Right renal cortex interstitium (tissue), 3 donors: ENCODE data around the gene ADGRB3. TPM values are rescaled to one million over a fixed set of nuclear protein-coding genes. Genes with fewer than 3 reads are reported as not detected.

Experiments
- DNase-seq, 3 donors: peaks; one replicate each; pipeline ENCODE4 v3.0.0-alpha.2; 2013; ENCODE audit warnings: low read depth in 3 of 3, low spot score in 2 of 3
- polyA plus RNA-seq, 3 donors: library from polyadenylated mRNA; unstranded; fragments of 120-200 nt; gene quantifications; one replicate each; pipeline ENCODE4 v1.2.1, GENCODE V29; 2013; ENCODE audit not compliant: insufficient read length in 3 of 3

Gene ADGRB3
- polyA plus RNA-seq: 1 to 10 TPM; 4.6 to 5.2 (median 5.1) TPM

DNA sequence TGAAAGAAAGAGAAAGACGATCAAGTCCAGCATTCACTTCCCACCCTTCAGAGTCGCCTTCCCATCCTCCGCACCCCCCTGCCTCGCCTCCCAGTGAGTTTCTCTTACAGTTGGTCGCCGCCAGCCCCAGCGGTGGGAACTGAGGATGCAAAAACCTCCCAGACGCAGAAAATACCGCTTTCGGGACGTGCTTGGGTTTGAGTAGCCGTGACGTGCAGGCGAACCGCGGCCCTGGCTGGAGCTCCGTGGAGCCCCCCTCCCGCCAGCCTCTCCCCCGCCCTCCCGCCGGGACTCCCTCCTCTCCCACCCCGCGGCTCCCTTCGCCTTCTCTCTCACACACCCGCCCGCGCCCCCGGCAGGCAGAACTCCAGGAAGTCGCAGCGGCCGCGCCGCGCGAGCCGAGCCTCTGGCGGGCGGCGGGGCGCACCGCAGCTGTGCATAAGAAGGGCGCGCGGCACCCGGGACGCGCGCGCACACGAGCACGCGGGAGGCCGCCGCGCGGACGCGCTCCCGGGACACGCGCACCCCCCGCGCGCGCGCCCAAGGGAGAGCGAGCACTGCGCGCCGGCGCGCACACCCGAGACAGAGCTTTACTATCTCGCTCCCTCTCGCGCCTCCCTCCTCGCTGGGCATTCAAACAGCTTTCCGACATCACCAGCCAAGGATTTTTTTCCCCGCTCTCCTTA, at the start of gene ADGRB3:
Gene ADGRB3 (plus strand): TSS at position 557 of the 686 bp plus-strand sequence. CDS start 3,394 bp downstream, outside the sequence.
- DNase-seq: peak in 2 of 3 donors; percentile 78

DNA sequence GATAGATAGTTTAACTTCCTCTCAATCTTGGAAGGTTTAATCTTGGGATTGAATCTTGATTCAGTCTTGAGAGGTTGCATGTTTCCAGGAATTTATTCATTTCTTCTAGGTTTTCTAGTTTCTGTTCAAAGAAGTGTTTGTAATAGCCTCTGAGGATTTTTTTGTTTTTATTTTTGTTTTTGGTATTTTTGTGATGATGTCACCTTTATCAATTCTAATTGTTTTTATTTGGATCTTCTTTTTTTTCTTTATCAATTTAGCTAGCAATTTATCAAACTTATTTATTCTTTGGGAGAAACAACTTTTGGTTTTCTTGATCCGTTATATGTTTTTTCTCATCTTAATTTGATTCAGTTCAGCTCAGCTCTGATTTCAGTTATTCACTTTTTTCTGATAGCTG, 41.5 kb upstream of the ADGRB3 start:
- DNase-seq: no peak

DNA sequence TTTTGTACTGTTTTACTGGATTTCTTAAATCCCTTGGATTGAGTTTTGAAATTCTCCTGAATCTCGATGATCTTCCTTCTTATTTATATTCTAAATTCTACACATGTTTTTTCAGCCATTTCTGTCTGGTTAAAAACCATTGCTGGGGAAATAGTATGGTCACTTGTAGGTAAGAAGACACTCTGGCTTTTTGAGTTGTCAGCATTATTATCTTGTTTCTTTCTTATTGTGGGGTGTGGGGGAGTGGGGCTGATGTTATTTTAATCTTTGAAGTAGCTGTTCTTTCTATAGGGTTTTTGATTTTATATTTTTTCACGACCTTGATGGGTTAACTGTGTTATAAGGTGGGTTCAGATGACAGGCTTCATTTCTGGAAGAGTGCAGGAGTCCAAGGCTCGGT, 37.4 kb upstream of the ADGRB3 start:
- no peak for DNase-seq

DNA sequence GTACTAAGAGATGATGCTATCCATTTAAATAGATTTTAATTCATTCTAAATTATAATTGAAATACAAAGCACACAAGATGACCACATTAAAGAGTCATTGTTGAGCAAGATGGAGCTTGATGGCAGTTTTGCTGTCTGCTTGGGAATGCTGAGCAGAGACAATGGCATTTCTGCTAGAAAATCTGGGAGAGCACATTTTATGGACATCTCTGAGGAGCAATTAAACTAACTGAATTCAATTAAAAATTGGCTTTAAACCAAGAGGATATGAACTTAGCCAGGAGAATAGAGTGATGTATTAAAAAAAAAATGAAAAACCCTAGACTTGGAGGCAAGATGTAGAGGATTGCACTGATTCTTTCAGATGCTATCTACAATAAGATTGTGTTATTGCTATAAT, 19.1 kb upstream of the ADGRB3 start:
- DNase-seq: no peak

DNA sequence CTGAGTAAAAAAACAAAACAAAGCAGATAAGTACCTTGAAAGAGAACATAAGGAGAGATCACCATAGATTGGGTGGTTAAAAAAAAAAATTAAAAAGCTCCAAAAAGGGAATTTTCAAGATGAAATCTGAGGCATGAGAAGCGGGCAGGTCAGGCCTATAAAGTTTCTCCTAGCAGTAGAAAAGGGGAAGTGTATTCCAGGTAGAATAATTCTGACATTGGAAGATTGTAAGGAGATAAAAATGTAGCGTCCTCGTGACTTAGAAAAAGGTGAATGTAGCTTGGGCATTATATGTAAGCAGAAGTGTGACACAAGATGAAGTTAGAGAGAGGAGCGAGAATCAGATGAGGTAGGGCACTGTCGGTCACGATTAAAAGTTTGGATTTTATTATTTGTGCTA, 9.1 kb upstream of the ADGRB3 start:
- no peak for DNase-seq

DNA sequence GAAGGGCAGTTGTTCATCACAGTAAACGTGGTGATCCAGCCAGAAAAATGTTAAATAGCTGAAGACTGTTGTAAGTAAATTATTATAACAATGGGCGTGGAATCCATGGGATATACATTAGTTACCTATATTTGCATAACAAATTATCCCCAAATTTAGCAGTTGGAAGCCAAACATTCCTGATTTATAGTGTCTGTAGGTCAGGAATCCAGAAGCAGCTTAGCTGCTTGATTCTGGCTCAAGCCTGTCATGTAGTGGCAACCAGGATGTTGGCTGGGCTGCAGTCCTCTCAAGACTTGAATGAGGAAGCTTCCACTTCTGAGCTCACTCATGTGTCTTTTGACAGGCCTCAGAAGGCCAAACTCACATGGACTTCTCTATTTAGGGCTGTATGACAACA, 6.9 kb upstream of the ADGRB3 start:
- DNase-seq: no peak

DNA sequence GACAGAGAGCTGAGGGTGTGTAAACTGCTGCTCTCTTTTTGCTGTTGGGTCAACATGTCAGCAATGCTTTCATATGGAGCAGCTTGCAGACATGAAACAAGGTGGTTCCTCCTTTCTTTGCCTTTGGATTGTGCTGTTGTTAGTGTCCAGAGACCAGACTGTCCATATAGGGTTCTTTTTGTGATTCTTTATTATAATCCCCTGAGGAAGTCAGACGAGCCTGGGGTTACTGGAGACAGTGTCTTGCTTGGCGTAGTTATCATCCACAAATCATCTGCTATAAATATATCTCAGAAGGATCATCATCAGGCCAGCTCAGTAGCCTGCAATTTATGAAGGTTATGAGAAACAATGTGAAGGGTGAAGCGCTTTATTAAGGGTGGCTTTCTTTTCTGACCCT, 2.3 kb upstream of the ADGRB3 start:
- no peak for DNase-seq

DNA sequence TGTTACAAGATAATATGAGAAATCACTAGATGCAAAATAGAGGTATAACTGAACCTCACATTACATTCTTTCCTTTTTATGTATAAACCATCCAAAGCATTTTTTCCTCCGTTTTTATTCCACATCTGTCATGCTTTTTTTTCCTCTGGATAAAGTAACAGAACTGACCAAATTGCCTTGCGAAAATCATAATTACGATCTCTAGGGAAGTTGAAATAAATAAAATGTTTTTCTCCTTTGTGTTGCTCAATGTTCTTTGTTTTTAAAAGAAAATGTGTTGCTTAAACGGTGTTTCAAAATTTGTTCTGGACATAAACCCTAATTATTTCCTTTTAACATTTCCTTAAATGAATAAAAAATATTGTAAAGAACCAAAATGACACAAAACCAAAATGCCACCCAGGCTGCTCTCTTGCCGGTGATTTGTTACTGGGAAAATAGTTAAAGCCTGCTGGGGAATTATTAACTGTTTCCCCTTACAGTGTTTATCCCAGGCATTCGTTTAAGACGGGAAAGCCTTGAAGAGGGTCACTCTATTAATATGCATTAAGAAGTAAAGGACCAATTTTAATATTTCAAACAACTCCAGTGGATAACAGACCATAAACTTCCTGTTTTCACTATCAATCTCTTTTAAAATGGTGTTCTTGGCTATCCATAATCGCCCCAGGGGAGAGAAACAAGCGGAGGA, 1.7 kb upstream of the ADGRB3 start:
- no peak for DNase-seq

DNA sequence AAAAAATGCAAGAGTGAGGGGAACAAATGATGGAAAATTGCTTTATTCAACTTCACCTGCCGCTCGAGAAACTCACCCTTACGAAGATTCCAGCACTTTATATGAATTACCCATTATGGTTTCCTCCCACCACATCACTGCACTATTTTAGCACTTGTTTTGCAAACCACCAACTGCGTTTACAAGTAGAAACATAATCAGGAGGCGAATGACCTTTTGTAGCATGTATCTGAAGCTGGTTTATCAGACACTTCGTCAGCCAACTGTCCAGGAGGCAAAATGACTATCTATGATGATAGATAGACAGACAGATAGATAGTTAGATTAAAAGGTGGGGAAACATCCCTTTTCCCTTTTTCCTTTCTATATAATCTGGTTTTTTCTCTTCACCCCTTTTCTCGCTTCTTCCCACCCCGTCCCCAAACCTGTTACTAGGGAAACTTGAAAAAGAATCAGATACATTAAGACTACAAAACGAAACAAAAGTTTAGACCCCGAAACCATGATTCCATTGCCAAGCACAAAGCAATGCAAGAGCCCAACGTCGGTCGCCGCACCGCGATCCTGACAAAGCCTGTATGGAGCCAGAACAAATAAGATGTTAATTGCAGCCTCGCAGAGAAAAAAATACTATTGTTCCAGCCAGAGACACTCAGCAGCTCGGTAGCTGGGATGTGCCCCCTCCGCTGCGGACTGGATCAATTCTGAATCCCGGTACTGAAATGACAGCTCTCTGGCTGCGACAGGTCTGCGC, 933 bp upstream of the ADGRB3 start:
- DNase-seq: no peak

DNA sequence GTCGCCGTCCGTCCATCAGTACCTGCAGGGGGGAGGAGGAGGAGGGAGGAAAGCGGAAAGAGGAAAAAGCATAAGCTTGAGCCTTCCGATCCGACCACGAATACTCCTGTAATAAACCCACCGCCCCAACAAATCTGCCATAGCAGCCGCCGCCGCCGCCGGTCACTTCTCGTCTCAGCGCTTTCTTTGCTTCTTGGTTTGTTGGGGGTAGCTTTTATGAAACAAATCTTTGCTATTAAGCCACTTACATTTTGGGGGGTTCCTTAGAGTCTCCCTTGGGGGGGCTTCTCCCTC, 277 bp downstream of the ADGRB3 start:
- DNase-seq: no peak

DNA sequence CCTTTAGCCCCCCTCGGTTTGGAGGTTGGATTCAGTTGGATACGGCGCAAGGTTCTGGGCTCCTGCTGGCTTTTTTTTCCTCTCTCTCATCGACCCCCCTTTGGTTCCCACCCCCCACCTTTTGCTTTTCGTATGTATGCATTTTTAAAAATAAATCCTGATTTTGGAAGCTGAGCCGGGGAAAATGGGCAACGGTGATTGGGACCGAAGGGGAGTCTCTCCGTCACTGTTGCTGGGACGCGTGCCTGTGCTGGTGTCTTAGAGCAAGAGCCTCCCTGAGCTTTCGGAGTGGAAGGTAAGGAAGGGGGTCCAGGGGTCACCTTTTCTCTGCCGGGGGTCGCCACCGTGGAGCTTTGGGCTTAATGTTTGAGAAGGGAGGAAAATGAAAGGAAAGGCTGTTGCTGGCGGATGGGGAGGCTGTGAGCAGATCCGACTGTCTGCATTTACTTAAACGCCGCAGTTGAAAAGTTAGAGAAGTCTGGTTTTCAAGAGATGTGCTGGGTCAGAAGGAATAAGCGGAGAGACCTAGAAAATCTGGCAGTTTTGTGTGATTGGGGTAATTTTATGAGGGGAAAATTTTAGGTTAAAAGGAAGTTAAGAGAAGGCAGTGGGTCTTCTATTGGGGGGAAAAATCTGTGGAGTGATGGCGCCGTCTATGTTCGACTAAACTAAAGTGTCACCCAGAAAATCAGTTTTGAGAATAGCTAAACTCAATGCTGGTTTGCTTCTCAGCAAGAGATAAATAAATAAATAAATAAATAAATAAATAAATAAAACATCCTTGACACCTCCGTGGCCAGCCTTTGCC, 828 bp downstream of the ADGRB3 start:
- DNase-seq: no peak

DNA sequence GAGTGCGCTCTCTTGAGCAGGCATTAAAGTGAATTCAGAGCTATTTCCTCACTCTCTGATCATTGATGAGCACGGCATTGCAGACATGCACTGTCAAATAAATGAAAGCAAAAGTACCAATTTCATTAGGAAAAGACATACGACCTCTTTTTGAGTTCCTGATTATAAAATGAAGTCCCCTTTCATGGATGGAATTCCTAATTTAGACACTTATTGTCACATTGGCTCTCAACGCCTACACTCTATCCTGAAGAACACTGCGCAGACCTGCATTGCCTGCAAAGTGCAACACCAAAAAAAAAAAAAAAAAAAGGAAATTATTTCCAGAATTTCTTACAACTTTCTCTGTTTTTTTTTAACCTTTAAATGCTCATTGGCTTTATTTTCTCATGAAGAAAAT, 1.6 kb downstream of the ADGRB3 start:
- DNase-seq: no peak

DNA sequence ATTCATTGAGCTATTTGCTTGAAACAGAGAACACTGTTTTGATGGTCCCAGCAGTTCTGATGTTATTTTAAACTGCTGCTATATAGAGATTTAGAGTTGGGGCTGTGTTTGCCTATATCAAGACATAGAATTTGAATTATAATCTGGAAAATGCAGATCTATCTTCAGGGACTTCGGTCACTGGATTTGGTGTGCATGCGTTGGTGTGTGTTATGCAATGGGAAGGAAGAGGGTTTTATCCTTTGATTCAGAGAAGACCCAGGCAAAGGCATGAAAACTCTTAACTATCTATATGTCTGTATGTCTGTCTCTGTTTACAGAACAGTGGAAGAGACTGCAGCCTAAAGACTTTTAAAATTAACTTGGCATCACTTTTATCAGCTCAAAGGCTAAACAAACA, 2.0 kb downstream of the ADGRB3 start:
- no peak for DNase-seq

DNA sequence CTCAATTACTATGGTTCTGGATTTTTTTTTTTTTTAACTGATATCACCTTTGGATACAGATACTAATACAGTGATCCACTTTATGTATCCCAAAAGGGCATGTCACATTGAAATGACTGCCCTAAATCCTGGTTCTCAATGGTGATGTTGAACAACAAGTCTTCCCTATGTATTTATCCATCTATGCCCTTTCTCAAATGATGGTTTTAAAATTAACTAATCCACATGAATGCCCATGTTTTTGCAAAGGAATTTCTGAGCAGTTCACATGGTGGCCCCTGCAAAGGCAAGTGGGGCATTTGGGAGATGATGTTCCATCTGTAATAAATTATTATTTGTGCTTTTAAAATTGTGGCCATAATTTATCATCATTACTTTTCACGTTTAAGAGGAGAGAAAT, 2.7 kb downstream of the ADGRB3 start:
- no peak for DNase-seq

DNA sequence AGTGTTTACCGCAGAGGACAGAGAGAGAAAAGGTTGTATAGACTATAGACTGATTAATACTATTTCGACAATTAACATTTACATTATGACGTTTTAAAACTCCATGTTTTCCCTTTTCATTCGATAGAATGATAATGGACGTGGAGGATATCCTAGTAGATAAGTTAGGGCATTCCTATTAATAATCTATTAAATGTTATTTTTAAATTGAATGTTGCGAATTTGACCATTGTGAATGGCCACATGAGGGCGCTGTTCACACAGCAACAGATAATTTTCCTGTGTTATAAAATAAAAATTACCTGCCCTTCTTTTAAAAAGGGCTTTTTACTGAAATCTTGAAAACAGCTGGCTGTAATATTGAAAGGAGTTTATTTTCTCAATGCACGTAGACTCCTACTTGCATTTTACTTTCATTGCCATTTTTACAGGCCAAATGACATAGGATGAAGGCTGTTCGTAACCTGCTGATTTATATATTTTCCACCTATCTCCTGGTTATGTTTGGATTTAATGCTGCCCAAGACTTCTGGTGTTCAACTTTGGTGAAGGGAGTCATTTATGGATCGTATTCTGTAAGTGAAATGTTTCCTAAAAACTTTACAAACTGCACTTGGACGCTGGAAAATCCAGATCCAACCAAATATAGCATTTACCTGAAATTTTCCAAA, 3.3 kb downstream of the ADGRB3 start:
- DNase-seq: no peak

DNA sequence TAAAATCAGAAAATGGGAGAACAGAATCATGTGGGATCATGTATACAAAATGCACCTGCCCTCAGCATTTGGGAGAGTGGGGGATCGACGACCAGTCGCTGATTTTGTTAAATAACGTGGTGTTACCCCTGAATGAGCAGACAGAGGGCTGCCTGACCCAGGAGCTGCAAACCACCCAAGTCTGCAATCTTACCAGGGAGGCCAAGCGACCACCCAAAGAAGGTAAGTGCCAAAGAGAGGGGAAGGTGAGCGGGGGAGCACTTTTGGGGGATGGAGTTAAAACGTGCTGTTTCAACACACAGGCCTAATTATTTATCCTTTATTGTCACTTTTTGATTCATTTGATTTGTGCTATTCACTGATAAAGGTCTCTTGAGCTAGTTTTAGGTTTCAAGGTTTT, 4.1 kb downstream of the ADGRB3 start:
- DNase-seq: no peak

DNA sequence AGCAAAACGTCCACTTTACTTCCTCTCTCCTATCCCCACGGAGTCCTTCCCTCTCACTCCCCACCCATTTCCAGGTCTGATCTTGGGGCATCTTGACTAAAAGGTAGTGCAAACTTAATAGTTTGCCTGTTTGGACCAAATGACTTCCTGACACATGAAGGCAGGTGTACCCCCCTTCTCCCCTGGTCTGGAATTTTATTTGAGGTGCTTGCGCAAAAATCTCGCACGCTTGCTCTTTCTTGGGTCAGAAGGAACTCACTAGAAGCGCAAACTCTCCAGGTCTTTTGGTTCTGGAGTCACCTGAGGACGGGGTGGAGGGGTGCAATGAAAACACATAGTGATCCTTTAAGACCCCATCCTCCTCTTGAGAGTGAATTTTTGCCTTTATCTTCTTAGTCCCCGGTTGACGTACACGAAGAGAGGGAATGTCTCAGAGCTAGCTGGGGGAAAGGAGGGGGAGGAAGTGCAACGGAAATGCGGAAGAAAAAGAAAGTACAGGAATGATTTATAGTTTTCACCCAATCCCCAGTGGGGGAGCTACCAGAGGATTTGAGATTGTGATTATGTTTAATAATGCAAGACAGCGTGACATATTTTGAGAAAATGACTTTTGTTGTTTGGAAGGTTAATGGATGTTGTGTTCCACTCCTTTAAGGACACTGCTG, 4.9 kb downstream of the ADGRB3 start:
- no peak for DNase-seq

DNA sequence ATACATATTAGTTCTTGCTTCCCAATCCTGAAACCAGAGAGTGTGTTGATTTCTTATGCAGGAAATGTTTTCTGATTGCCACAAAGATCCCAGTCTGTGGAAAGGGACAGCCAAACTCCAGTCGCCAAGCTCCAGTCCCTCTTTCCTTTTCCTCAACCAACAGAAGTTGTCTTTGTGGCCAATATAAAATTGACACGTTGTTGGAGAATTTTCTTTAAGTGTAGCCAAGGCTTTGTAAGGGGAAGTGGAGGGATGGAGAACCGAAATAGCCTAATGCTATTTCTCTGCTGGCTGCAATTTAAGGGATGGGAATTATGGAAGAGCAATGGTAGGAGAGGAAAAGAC, 5.4 kb downstream of the ADGRB3 start:
- DNase-seq: no peak

DNA sequence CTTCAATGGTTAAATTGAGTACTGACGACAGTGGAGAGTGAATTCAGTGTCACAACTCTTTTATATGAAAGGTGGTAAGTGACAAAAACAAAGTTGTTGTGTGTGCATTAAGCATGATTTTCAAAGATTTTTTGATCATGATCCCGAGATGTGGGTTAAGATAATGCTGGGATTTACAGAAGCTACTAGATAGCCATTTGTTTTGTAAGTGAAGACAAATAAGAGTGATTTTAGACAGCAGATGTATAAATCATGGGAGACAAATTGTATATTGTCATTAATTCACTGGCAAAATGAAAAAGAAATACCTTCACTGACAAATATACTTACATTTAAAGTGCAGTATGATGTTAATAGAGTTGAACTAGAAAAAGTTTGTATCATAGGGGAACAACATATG, 6.1 kb downstream of the ADGRB3 start:
- DNase-seq: no peak

DNA sequence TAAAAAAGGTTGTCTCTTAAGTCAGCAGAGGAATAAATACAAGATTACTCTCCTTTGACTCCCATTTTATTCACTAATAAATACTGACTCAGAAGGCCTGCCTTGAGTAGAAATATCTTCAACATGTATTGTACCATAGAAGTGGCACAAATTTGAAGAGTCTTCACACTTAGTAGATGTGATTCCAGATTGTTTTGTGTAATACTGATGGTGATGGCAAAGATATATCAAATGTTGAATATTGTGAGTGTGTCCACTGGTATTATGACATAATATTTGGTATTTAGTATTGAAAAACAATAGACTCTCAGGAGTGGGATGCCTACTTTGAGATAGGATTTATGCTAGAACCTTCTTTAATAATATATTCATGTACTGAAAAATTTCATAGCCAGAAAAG, 7.0 kb downstream of the ADGRB3 start:
- no peak for DNase-seq
